Testis (tissue), 2 donors: ENCODE results near the gene ATG7.

Source experiments
- POLR2A ChIP-seq: fragments of 450-650 bp; IDR thresholded peaks from one replicate; pipeline ENCODE4 v1.6.1; 2017; ENCODE audit warnings: antibody characterized with exemption, mild to moderate bottlenecking, moderate library complexity
- TF ChIP-seq, protein P1 (sequence below), 3 experiments: fragments of 450-650 bp in 2 of 3; fragments of 200-600 bp in 1 of 3; sonication (generic) in 1 of 3; IDR thresholded peaks; one replicate each; pipeline ENCODE4 v1.5.1; 2016 to 2019; ENCODE audit warnings: antibody characterized with exemption in 3 of 3, mild to moderate bottlenecking in 2 of 3, moderate library complexity in 1 of 3

DNA sequence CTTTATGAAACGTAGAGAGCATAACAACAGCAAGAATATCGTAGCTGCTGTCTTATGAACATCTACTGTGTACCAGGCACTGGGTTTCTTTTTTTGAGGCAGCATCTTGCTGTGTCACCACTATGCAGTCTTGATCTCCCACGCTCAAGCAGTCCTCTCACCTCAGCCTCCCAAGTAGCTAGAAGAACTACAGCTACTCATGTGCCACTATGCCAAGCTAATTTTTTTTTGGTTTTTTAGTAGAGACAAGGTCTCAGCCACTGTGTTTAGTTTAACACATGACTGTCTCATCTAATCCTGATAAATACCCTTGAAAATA, 241.6 kb downstream of the ATG7 start:
- TF ChIP-seq, protein P1, sequence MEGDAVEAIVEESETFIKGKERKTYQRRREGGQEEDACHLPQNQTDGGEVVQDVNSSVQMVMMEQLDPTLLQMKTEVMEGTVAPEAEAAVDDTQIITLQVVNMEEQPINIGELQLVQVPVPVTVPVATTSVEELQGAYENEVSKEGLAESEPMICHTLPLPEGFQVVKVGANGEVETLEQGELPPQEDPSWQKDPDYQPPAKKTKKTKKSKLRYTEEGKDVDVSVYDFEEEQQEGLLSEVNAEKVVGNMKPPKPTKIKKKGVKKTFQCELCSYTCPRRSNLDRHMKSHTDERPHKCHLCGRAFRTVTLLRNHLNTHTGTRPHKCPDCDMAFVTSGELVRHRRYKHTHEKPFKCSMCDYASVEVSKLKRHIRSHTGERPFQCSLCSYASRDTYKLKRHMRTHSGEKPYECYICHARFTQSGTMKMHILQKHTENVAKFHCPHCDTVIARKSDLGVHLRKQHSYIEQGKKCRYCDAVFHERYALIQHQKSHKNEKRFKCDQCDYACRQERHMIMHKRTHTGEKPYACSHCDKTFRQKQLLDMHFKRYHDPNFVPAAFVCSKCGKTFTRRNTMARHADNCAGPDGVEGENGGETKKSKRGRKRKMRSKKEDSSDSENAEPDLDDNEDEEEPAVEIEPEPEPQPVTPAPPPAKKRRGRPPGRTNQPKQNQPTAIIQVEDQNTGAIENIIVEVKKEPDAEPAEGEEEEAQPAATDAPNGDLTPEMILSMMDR (IDR thresholded peaks at IDR 0.05) = no peak
- no peak for TF ChIP-seq POLR2A
